ENCODE data around the gene POLR1D.

- TF ChIP-seq CTCF (IDR thresholded peaks at IDR 0.05; ENCODE audit: borderline replicate concordance, extremely low read depth, low read length, poor library complexity, severe bottlenecking) = no peak
- no peak for TF ChIP-seq EZH2 (IDR thresholded peaks at IDR 0.05; ENCODE audit: borderline replicate concordance, low read depth, low read length, severe bottlenecking)
These were observed 15.0 kb downstream of the POLR1D start for GRCh38 chr13:27636589-27637288.
